Keratinocyte (primary cell): ENCODE measurements around the gene CDYL. TPM values are rescaled to one million over a fixed set of nuclear protein-coding genes. Genes with fewer than 3 reads are reported as not detected.
A peak's percentile ranks its signal among the peaks of the same experiment; 100 is the strongest.

ENCODE experiments used
- DNase-seq: peaks from one replicate; pipeline ENCODE4 v3.0.0-alpha.2; 2011; ENCODE audit warnings: low read depth, missing footprints, low spot score
- FAIRE-seq: peaks from 2 replicates; lab custom pipeline; 2011; peaks lifted over from hg19 to GRCh38; lab: Jason Lieb, UNC
- H2AFZ ChIP-seq: 2 replicates; pipeline ENCODE4 v1.6.0; 2012; ENCODE audit warnings: low read length, control low read depth, inconsistent platforms; ENCODE audit not compliant: control insufficient read depth
- H3K27ac ChIP-seq: 2 replicates; pipeline ENCODE4 v1.5.1; 2011; ENCODE audit warnings: low read length; ENCODE audit not compliant: control insufficient read depth, insufficient read depth
- H3K27me3 ChIP-seq: 3 replicates; pipeline ENCODE4 v1.6.0; 2011; ENCODE audit warnings: low read length; ENCODE audit not compliant: control insufficient read depth, insufficient read depth; ENCODE audit errors: extremely low read depth
- H3K36me3 ChIP-seq, 2 experiments: 2 replicates in 1 of 2; 3 replicates in 1 of 2; pipeline ENCODE4 v1.5.1; 2011; ENCODE audit warnings: low read length in 2 of 2, mild to moderate bottlenecking in 1 of 2; ENCODE audit not compliant: control insufficient read depth in 2 of 2, insufficient read depth in 2 of 2; ENCODE audit errors: extremely low read depth in 1 of 2
- H3K4me1 ChIP-seq: 3 replicates; pipeline ENCODE4 v1.5.1; 2011; ENCODE audit warnings: low read length; ENCODE audit not compliant: control insufficient read depth, insufficient read depth; ENCODE audit errors: extremely low read depth
- H3K4me2 ChIP-seq: 3 replicates; pipeline ENCODE4 v1.6.0; 2011; ENCODE audit warnings: low read depth, low read length; ENCODE audit not compliant: control insufficient read depth, insufficient read depth; ENCODE audit errors: extremely low read depth
- H3K4me3 ChIP-seq, 3 experiments: fragments of 200-600 bp in 1 of 3; sonication (generic) in 1 of 3; 2 replicates in 2 of 3; 3 replicates in 1 of 3; pipeline ENCODE4 v1.5.1; 2011 to 2016; ENCODE audit warnings: low read length in 3 of 3, mild to moderate bottlenecking in 3 of 3, control low read depth in 2 of 3, inconsistent platforms in 1 of 3, low read depth in 1 of 3, mixed read lengths in 1 of 3, mixed run types in 1 of 3, moderate library complexity in 1 of 3; ENCODE audit not compliant: control insufficient read depth in 2 of 3, insufficient read depth in 2 of 3; ENCODE audit errors: extremely low read depth in 1 of 3
- H3K79me2 ChIP-seq: 2 replicates; pipeline ENCODE4 v1.6.0; 2012; ENCODE audit warnings: low read length; ENCODE audit not compliant: control insufficient read depth, insufficient read depth
- H3K9ac ChIP-seq: 3 replicates; pipeline ENCODE4 v1.6.0; 2011; ENCODE audit warnings: low read length; ENCODE audit not compliant: control insufficient read depth, insufficient read depth; ENCODE audit errors: extremely low read depth
- H3K9me1 ChIP-seq: 3 replicates; pipeline ENCODE4 v1.6.0; 2011; ENCODE audit warnings: low read length; ENCODE audit not compliant: control insufficient read depth, insufficient read depth; ENCODE audit errors: extremely low read depth
- H3K9me3 ChIP-seq: 2 replicates; pipeline ENCODE4 v1.5.1; 2012; ENCODE audit warnings: low read depth, low read length; ENCODE audit not compliant: control insufficient read depth
- H4K20me1 ChIP-seq: 3 replicates; pipeline ENCODE4 v1.6.0; 2011; ENCODE audit warnings: low read length; ENCODE audit not compliant: control insufficient read depth, insufficient read depth; ENCODE audit errors: extremely low read depth
- EZH2 ChIP-seq: IDR thresholded peaks from one replicate; pipeline ENCODE4 v1.6.1; 2012; ENCODE audit warnings: inconsistent platforms, mild to moderate bottlenecking, low read length, moderate library complexity
- dilution Hi-C: fragments of 300-500 bp; cut with MboI; formaldehyde crosslinking; loops from one replicate; pipeline ENCODE4 v1.7.0; 2020; ENCODE audit warnings: low sequenced_read_pairs; ENCODE audit not compliant: extremely low pct_ligation_motif_present
- polyA plus RNA-seq, 5 experiments: library from polyadenylated mRNA; depleted of rRNA in 3 of 5; stranded (reverse) in 3 of 5; stranded (forward) in 1 of 5; unstranded in 1 of 5; fragments of >200 nt; gene quantifications; 1 replicate in 1 of 5; 2 replicates in 3 of 5; 3 replicates in 1 of 5; pipeline versions ENCODE4 v1.2.1 to v1.2.3, GENCODE V29; 2011 to 2012; ENCODE audit warnings: missing spikeins in 2 of 5, low read depth in 1 of 5, low replicate concordance in 1 of 5
- TF ChIP-seq, protein P1 (sequence below), 3 experiments: IDR thresholded peaks in 1 of 3; conservative IDR thresholded peaks in 1 of 3; optimal IDR thresholded peaks in 1 of 3; 2 replicates in 2 of 3; 3 replicates in 1 of 3; pipeline versions ENCODE3 to v1.5.1; 2011; ENCODE audit warnings: low read length in 3 of 3, mild to moderate bottlenecking in 3 of 3, moderate library complexity in 2 of 3, control low read depth in 1 of 3, inconsistent platforms in 1 of 3; ENCODE audit not compliant: insufficient read depth in 2 of 3; ENCODE audit errors: extremely low read depth in 1 of 3

Gene CDYL
- polyA plus RNA-seq, 1 donor (not counting 4 experiments of a cell fraction or from before 2014, with no cell fraction given) = 48.0 TPM

GRCh38 chr6:4780360-4780812 lies 4.2 kb downstream of the CDYL start:
- H3K27me3 ChIP-seq = no peaks in the 10 kb centered on the region
- H2AFZ ChIP-seq = no peak overlapping the region
- H3K27ac ChIP-seq = no peak overlapping the region
- H3K79me2 ChIP-seq = peaks cover 82% of the 10 kb centered on the region
- no peaks in the 10 kb centered on the region for H3K36me3 ChIP-seq
- FAIRE-seq (no peak), DNase-seq (no peak)
- peak overlapping the region; percentile 0 for H3K4me2 ChIP-seq
- no peaks in the 10 kb centered on the region for H3K9me1 ChIP-seq
- H3K9ac ChIP-seq = no peak overlapping the region
- TF ChIP-seq EZH2 = no peak
- TF ChIP-seq, protein P1, sequence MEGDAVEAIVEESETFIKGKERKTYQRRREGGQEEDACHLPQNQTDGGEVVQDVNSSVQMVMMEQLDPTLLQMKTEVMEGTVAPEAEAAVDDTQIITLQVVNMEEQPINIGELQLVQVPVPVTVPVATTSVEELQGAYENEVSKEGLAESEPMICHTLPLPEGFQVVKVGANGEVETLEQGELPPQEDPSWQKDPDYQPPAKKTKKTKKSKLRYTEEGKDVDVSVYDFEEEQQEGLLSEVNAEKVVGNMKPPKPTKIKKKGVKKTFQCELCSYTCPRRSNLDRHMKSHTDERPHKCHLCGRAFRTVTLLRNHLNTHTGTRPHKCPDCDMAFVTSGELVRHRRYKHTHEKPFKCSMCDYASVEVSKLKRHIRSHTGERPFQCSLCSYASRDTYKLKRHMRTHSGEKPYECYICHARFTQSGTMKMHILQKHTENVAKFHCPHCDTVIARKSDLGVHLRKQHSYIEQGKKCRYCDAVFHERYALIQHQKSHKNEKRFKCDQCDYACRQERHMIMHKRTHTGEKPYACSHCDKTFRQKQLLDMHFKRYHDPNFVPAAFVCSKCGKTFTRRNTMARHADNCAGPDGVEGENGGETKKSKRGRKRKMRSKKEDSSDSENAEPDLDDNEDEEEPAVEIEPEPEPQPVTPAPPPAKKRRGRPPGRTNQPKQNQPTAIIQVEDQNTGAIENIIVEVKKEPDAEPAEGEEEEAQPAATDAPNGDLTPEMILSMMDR (optimal IDR thresholded peaks at IDR 0.05 in 1 of 3, IDR thresholded peaks at IDR 0.05 in 1 of 3, conservative IDR thresholded peaks at IDR 0.05 in 1 of 3; ENCODE audit: extremely low read depth in 1 of 3, insufficient read depth in 2 of 3, low read length in 3 of 3) = no peak
- H3K9me3 ChIP-seq = peaks cover 2% of the 10 kb centered on the region
- H3K4me1 ChIP-seq = peaks cover 3% of the 10 kb centered on the region
- H4K20me1 ChIP-seq = peaks cover 7% of the 10 kb centered on the region
- no peak overlapping the region for H3K4me3 ChIP-seq
- dilution Hi-C loops = no loop called here

DNA sequence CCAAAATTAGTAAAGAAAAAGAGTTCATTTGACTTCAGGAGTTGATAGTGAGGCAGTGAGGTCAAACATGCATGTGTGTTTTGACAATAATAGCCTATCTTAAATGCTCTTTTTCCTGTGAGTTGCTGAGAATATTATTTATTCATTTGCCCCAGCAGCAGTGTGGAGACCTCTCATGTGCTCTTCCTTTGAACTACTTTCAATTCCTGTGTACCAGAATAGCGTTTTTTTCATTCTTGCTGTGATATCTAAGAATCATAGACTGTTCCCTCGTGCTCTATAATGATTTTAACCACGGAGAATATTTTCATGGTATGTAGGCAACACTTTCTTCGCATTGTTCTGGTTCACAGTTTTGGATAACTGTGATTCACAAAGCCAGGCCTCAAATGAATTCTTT lies 5.2 kb downstream of the CDYL start:
- H3K27ac ChIP-seq = no peak overlapping the region
- H3K4me2 ChIP-seq = no peak overlapping the region
- H3K79me2 ChIP-seq = peaks cover 92% of the 10 kb centered on the region
- H2AFZ ChIP-seq = no peak overlapping the region
- H3K9me3 ChIP-seq = peaks cover 2% of the 10 kb centered on the region
- DNase-seq (no peak), FAIRE-seq (no peak)
- peaks cover 3% of the 10 kb centered on the region for H3K4me1 ChIP-seq
- peaks cover 0 to under 1% of the 10 kb centered on the region in 2 experiments for H3K36me3 ChIP-seq
- H3K27me3 ChIP-seq = no peaks in the 10 kb centered on the region
- dilution Hi-C loops = no loop called here
- no peak overlapping the region for H3K9ac ChIP-seq
- no peak overlapping the region for H3K4me3 ChIP-seq
- no peaks in the 10 kb centered on the region for H3K9me1 ChIP-seq
- TF ChIP-seq, protein P1 (optimal IDR thresholded peaks at IDR 0.05 in 1 of 3, IDR thresholded peaks at IDR 0.05 in 1 of 3, conservative IDR thresholded peaks at IDR 0.05 in 1 of 3; ENCODE audit: extremely low read depth in 1 of 3, insufficient read depth in 2 of 3, low read length in 3 of 3) = no peak
- TF ChIP-seq EZH2 = no peak
- peaks cover 7% of the 10 kb centered on the region for H4K20me1 ChIP-seq
